ENCODE measurements around the gene PPP1R3G.

The PPP1R3G gene

DNA sequence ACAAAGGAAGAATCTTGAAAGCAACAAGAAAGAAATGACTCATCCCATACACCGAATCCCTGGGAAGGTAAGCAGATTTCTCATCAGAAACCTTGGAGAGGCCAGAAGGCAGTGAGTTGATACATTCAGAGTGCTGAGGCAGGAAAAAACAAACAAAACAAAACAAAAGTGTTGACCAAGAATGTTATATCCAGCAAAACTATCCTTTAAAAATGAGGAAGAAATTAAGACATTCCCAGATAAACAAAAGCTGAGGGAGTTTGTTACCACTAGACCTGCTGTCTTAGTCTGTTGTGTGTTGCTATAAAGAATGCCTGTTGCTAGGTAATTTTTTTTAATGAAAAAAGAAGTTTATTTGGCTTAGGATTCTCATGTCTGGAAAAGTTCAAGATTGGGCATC is 33.7 kb upstream of the PPP1R3G start:
- H3K27me3 ChIP-seq (ENCODE audit: control insufficient read depth in 3 of 3, insufficient read depth in 3 of 3, low read depth in 1 of 3, low read length in 3 of 3), result no peaks in the 10 kb centered on the region
- H4K8ac ChIP-seq (ENCODE audit: low read depth, low read length), result no peak overlapping the region
- H4K91ac ChIP-seq (ENCODE audit: low read depth, low read length, poor library complexity), result no peak overlapping the region
- H2BK5ac ChIP-seq (ENCODE audit: low read length), result no peak overlapping the region
- no peak overlapping the region for H3K4me3 ChIP-seq (ENCODE audit: low read length in 2 of 2)
- H2BK12ac ChIP-seq (ENCODE audit: low read length), result no peak overlapping the region
- H3K18ac ChIP-seq (ENCODE audit: low read length), result no peak overlapping the region
- H3K9me3 ChIP-seq (replicated peaks in 1 of 2; ENCODE audit: control insufficient read depth in 2 of 2, insufficient read depth in 1 of 2, low read depth in 1 of 2, low read length in 2 of 2), result peaks cover 4 to 6% of the 10 kb centered on the region in 2 donors
- WGBS, 2 donors (ENCODE audit: extremely low coverage in 2 of 2, insufficient read length in 2 of 2, insufficient replicate concordance in 1 of 2), result no CpG with 5 or more reads among the region's 1 CpG
- H3K36me3 ChIP-seq (replicated peaks in 1 of 2; ENCODE audit: control insufficient read depth in 2 of 2, insufficient read depth in 2 of 2, low read length in 2 of 2), result no peaks in the 10 kb centered on the region
- no peak overlapping the region for H3K4me2 ChIP-seq (ENCODE audit: insufficient read depth, low read length, poor library complexity, severe bottlenecking)
- H3K4ac ChIP-seq (ENCODE audit: low read length), result no peak overlapping the region
- H3K23ac ChIP-seq (ENCODE audit: low read depth, low read length, poor library complexity), result no peak overlapping the region
- no peak overlapping the region for H2BK15ac ChIP-seq (ENCODE audit: low read length)
- H3K9ac ChIP-seq (ENCODE audit: low read depth, low read length, poor library complexity), result no peak overlapping the region
- no peak for DNase-seq (ENCODE audit: low spot score)
- H2AK5ac ChIP-seq (ENCODE audit: low read depth, low read length), result no peak overlapping the region
- H3K79me1 ChIP-seq (ENCODE audit: low read depth, low read length), result no peaks in the 10 kb centered on the region
- no peak overlapping the region for H2BK120ac ChIP-seq (ENCODE audit: low read depth, low read length)
- H3K14ac ChIP-seq (ENCODE audit: low read length), result no peak overlapping the region
- H3K27ac ChIP-seq (replicated peaks; ENCODE audit: low read length), result no peak overlapping the region
- H3K4me1 ChIP-seq (ENCODE audit: control insufficient read depth in 2 of 2, insufficient read depth in 1 of 2, low read depth in 1 of 2, low read length in 2 of 2), result no peaks in the 10 kb centered on the region
- no peak overlapping the region for H2AFZ ChIP-seq (ENCODE audit: low read length)

DNA sequence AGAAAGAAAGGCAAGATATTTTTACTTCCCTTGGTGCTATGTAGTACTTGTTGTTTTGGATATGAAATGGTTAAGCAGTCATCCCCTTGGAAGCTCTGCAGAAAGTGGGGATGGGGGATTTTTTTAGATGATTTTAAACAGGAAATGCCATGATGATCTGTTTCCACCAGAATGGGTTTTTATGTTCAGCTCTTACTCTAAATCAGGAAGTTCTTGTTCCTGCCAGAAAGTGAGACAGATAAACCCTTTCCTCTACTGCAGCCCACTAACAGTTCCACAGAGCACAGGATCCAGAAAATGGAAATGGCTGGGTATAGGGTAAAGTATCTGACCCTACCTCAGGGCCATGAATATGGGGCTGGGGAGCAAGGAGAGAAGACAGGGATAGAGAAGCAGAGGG is 32.1 kb upstream of the PPP1R3G start:
- no peak overlapping the region for H3K9ac ChIP-seq (ENCODE audit: low read depth, low read length, poor library complexity)
- H3K79me1 ChIP-seq (ENCODE audit: low read depth, low read length), result no peaks in the 10 kb centered on the region
- no peak overlapping the region for H3K23ac ChIP-seq (ENCODE audit: low read depth, low read length, poor library complexity)
- no peaks in the 10 kb centered on the region for H3K27me3 ChIP-seq (ENCODE audit: control insufficient read depth in 3 of 3, insufficient read depth in 3 of 3, low read depth in 1 of 3, low read length in 3 of 3)
- no peak overlapping the region for H2AFZ ChIP-seq (ENCODE audit: low read length)
- no peaks in the 10 kb centered on the region for H3K4me1 ChIP-seq (ENCODE audit: control insufficient read depth in 2 of 2, insufficient read depth in 1 of 2, low read depth in 1 of 2, low read length in 2 of 2)
- H4K8ac ChIP-seq (ENCODE audit: low read depth, low read length), result no peak overlapping the region
- no peak overlapping the region for H3K18ac ChIP-seq (ENCODE audit: low read length)
- DNase-seq (ENCODE audit: low spot score), result no peak
- no peak overlapping the region for H3K27ac ChIP-seq (replicated peaks; ENCODE audit: low read length)
- no peak overlapping the region for H2BK12ac ChIP-seq (ENCODE audit: low read length)
- no peak overlapping the region for H3K4me3 ChIP-seq (ENCODE audit: low read length in 2 of 2)
- H4K91ac ChIP-seq (ENCODE audit: low read depth, low read length, poor library complexity), result no peak overlapping the region
- no peak overlapping the region for H2BK15ac ChIP-seq (ENCODE audit: low read length)
- no peak overlapping the region for H2BK5ac ChIP-seq (ENCODE audit: low read length)
- H3K9me3 ChIP-seq (replicated peaks in 1 of 2; ENCODE audit: control insufficient read depth in 2 of 2, insufficient read depth in 1 of 2, low read depth in 1 of 2, low read length in 2 of 2), result peaks cover 4 to 6% of the 10 kb centered on the region in 2 donors
- no peak overlapping the region for H3K4ac ChIP-seq (ENCODE audit: low read length)
- H3K14ac ChIP-seq (ENCODE audit: low read length), result no peak overlapping the region
- H2BK120ac ChIP-seq (ENCODE audit: low read depth, low read length), result no peak overlapping the region
- no peaks in the 10 kb centered on the region for H3K36me3 ChIP-seq (replicated peaks in 1 of 2; ENCODE audit: control insufficient read depth in 2 of 2, insufficient read depth in 2 of 2, low read length in 2 of 2)
- H3K4me2 ChIP-seq (ENCODE audit: insufficient read depth, low read length, poor library complexity, severe bottlenecking), result no peak overlapping the region
- H2AK5ac ChIP-seq (ENCODE audit: low read depth, low read length), result no peak overlapping the region

DNA sequence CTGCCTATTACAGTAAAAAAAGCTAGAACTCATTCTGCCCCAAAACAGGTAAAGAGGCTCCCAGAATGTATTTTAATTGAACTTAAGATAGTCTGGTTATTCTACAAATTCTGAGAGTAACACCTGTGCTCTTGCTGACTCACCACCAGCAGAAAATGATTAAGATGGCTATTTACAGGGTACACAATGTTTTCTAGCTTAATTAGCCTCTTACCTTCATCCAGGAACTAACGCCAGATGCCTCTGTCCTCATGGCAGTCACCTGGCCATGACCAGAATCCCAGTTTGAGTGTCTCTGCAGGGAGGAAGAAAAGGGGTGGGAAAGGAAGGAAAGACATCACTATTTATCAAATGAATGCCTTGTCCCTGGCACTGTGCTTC is 31.3 kb upstream of the PPP1R3G start:
- peaks cover 0 to 1% of the 10 kb centered on the region in 2 donors for H3K9me3 ChIP-seq (replicated peaks in 1 of 2; ENCODE audit: control insufficient read depth in 2 of 2, insufficient read depth in 1 of 2, low read depth in 1 of 2, low read length in 2 of 2)
- no peak overlapping the region for H2BK12ac ChIP-seq (ENCODE audit: low read length)
- no CpG with 5 or more reads among the region's 1 CpG for WGBS, 2 donors (ENCODE audit: extremely low coverage in 2 of 2, insufficient read length in 2 of 2, insufficient replicate concordance in 1 of 2)
- no peak overlapping the region for H2AK5ac ChIP-seq (ENCODE audit: low read depth, low read length)
- no peak overlapping the region for H3K18ac ChIP-seq (ENCODE audit: low read length)
- no peak overlapping the region for H3K4me2 ChIP-seq (ENCODE audit: insufficient read depth, low read length, poor library complexity, severe bottlenecking)
- H3K9ac ChIP-seq (ENCODE audit: low read depth, low read length, poor library complexity), result no peak overlapping the region
- no peak overlapping the region for H2BK5ac ChIP-seq (ENCODE audit: low read length)
- H4K8ac ChIP-seq (ENCODE audit: low read depth, low read length), result no peak overlapping the region
- no peak overlapping the region for H2BK15ac ChIP-seq (ENCODE audit: low read length)
- no peak for DNase-seq (ENCODE audit: low spot score)
- no peaks in the 10 kb centered on the region for H3K27me3 ChIP-seq (ENCODE audit: control insufficient read depth in 3 of 3, insufficient read depth in 3 of 3, low read depth in 1 of 3, low read length in 3 of 3)
- no peak overlapping the region for H3K23ac ChIP-seq (ENCODE audit: low read depth, low read length, poor library complexity)
- no peak overlapping the region for H3K27ac ChIP-seq (replicated peaks; ENCODE audit: low read length)
- H3K79me1 ChIP-seq (ENCODE audit: low read depth, low read length), result no peaks in the 10 kb centered on the region
- no peak overlapping the region for H4K91ac ChIP-seq (ENCODE audit: low read depth, low read length, poor library complexity)
- H3K4me3 ChIP-seq (ENCODE audit: low read length in 2 of 2), result no peak overlapping the region
- no peaks in the 10 kb centered on the region for H3K36me3 ChIP-seq (replicated peaks in 1 of 2; ENCODE audit: control insufficient read depth in 2 of 2, insufficient read depth in 2 of 2, low read length in 2 of 2)
- no peaks in the 10 kb centered on the region for H3K4me1 ChIP-seq (ENCODE audit: control insufficient read depth in 2 of 2, insufficient read depth in 1 of 2, low read depth in 1 of 2, low read length in 2 of 2)
- no peak overlapping the region for H3K14ac ChIP-seq (ENCODE audit: low read length)
- H2AFZ ChIP-seq (ENCODE audit: low read length), result no peak overlapping the region
- no peak overlapping the region for H3K4ac ChIP-seq (ENCODE audit: low read length)
- no peak overlapping the region for H2BK120ac ChIP-seq (ENCODE audit: low read depth, low read length)

DNA sequence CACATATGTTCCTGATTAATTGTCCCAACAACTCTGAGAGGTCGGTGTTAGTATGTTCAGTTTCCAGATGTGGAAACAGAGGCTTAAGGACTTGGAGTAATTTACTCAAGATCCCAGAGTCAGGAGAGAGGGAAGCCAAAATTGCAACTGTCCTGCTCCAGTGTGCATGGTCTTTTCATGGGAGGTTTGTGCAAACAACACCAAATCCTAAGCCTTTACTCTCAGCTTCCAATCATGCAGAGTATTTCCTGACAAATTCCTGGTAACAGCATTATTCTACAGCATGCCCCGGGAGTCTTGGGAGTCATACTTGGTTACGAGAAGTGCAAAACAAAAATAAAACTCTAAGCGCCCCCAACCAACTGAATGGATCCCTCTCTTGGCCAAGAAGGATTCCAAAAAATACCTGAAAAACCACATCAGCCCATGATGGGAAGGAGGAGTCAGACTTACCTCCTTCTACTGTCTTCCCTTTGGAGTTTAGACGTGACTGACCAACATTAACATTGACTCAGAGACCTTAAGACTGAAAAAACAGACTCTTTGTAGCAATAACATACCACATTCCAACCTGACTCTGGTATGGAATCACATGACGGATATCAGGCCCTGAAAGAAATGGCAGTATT is 30.8 kb upstream of the PPP1R3G start:
- Histone ChIP-seq H2BK12ac (ENCODE audit: low read length) (no peak overlapping the region), H4K8ac (ENCODE audit: low read depth, low read length) (no peak overlapping the region), H2AK5ac (ENCODE audit: low read depth, low read length) (no peak overlapping the region), H2AFZ (ENCODE audit: low read length) (no peak overlapping the region), H3K9ac (ENCODE audit: low read depth, low read length, poor library complexity) (no peak overlapping the region), H3K4me3 (ENCODE audit: low read length in 2 of 2) (no peak overlapping the region), H2BK120ac (ENCODE audit: low read depth, low read length) (no peak overlapping the region), H3K23ac (ENCODE audit: low read depth, low read length, poor library complexity) (no peak overlapping the region), H2BK15ac (ENCODE audit: low read length) (no peak overlapping the region), H3K9me3 (replicated peaks in 1 of 2; ENCODE audit: control insufficient read depth in 2 of 2, insufficient read depth in 1 of 2, low read depth in 1 of 2, low read length in 2 of 2) (no peaks in the 10 kb centered on the region), H2BK5ac (ENCODE audit: low read length) (no peak overlapping the region), H3K4ac (ENCODE audit: low read length) (no peak overlapping the region), H4K91ac (ENCODE audit: low read depth, low read length, poor library complexity) (no peak overlapping the region), H3K27me3 (ENCODE audit: control insufficient read depth in 3 of 3, insufficient read depth in 3 of 3, low read depth in 1 of 3, low read length in 3 of 3) (no peaks in the 10 kb centered on the region), H3K79me1 (ENCODE audit: low read depth, low read length) (no peaks in the 10 kb centered on the region), H3K27ac (replicated peaks; ENCODE audit: low read length) (no peak overlapping the region), H3K18ac (ENCODE audit: low read length) (no peak overlapping the region), H3K4me1 (ENCODE audit: control insufficient read depth in 2 of 2, insufficient read depth in 1 of 2, low read depth in 1 of 2, low read length in 2 of 2) (no peaks in the 10 kb centered on the region), H3K36me3 (replicated peaks in 1 of 2; ENCODE audit: control insufficient read depth in 2 of 2, insufficient read depth in 2 of 2, low read length in 2 of 2) (no peaks in the 10 kb centered on the region), H3K14ac (ENCODE audit: low read length) (no peak overlapping the region), H3K4me2 (ENCODE audit: insufficient read depth, low read length, poor library complexity, severe bottlenecking) (no peak overlapping the region)
- no CpG with 5 or more reads among the region's 6 CpGs for WGBS, 2 donors (ENCODE audit: extremely low coverage in 2 of 2, insufficient read length in 2 of 2, insufficient replicate concordance in 1 of 2)
- no peak for DNase-seq (ENCODE audit: low spot score)

All from neuronal stem cell (in vitro differentiated cells).